Naive thymus-derived CD4-positive, alpha-beta T cell (primary cell): ENCODE measurements around the gene PBX3. TPM values are rescaled to one million over a fixed set of nuclear protein-coding genes. Genes with fewer than 3 reads are reported as not detected.

ENCODE experiments used
- ATAC-seq: fragments of 150-1000 bp; cut with Tn5 transposase; 2 replicates; pipeline ENCODE4 v1.10.0; 2021; ENCODE audit warnings: mild to moderate bottlenecking, moderate library complexity
- CTCF ChIA-PET: fragments of 350-600 bp; sonication (Branson Sonifier 250); formaldehyde crosslinking; loops from one replicate; lab custom pipeline; 2021; ENCODE audit warnings: antibody characterized with exemption; lab: Charles Lee
- POLR2A ChIA-PET: fragments of 350-600 bp; sonication (Branson Sonifier 250); formaldehyde crosslinking; loops from one replicate; lab custom pipeline; 2021; ENCODE audit warnings: antibody characterized with exemption, inconsistent platforms; lab: Charles Lee
- DNase-seq, 9 donors: peaks; one replicate each; pipeline versions ENCODE4 v3.0.0 to v3.0.0-alpha.2; 2020 to 2022; ENCODE audit warnings: mixed read lengths in 1 of 9
- H3K27ac ChIP-seq: one replicate; pipeline ENCODE4 v1.7.0; 2013; ENCODE audit warnings: mild to moderate bottlenecking, low read depth, low read length, moderate library complexity
- H3K27me3 ChIP-seq, 2 donors: one replicate each; pipeline ENCODE4 v1.7.0; 2013; ENCODE audit warnings: low read length in 2 of 2, mild to moderate bottlenecking in 2 of 2, moderate library complexity in 2 of 2; ENCODE audit not compliant: control insufficient read depth in 2 of 2, insufficient read depth in 2 of 2
- H3K36me3 ChIP-seq, 3 experiments: 1 replicate in 2 of 3; 2 replicates in 1 of 3; pipeline ENCODE4 v1.7.0; 2013; ENCODE audit warnings: low read length in 3 of 3, mild to moderate bottlenecking in 3 of 3, moderate library complexity in 1 of 3; ENCODE audit not compliant: insufficient read depth in 3 of 3, control insufficient read depth in 2 of 3
- H3K4me1 ChIP-seq, 2 donors: one replicate each; pipeline ENCODE4 v1.7.0; 2013; ENCODE audit warnings: low read length in 2 of 2, mild to moderate bottlenecking in 2 of 2, moderate library complexity in 1 of 2; ENCODE audit not compliant: control insufficient read depth in 2 of 2, insufficient read depth in 2 of 2
- H3K4me3 ChIP-seq: 2 replicates; pipeline ENCODE4 v1.7.0; 2013; ENCODE audit warnings: mild to moderate bottlenecking, low read length
- H3K9me3 ChIP-seq, 3 experiments: 1 replicate in 2 of 3; 2 replicates in 1 of 3; pipeline ENCODE4 v1.7.0; 2013; ENCODE audit warnings: low read length in 3 of 3; ENCODE audit not compliant: control insufficient read depth in 2 of 3
- H3K27ac Mint-ChIP-seq, 9 donors: one replicate each; pipeline ENCODE4 v1.8.0; 2020 to 2022; ENCODE audit warnings: mixed read lengths in 9 of 9, mild to moderate bottlenecking in 8 of 9, moderate library complexity in 5 of 9, inconsistent platforms in 2 of 9
- H3K27me3 Mint-ChIP-seq, 5 donors: one replicate each; pipeline ENCODE4 v1.8.0; 2021 to 2022; ENCODE audit warnings: mixed read lengths in 5 of 5, mild to moderate bottlenecking in 1 of 5
- H3K36me3 Mint-ChIP-seq, 5 donors: one replicate each; pipeline ENCODE4 v1.8.0; 2020 to 2022; ENCODE audit warnings: mixed read lengths in 5 of 5, mild to moderate bottlenecking in 3 of 5, inconsistent platforms in 1 of 5
- H3K4me1 Mint-ChIP-seq, 7 donors: one replicate each; pipeline ENCODE4 v1.8.0; 2020 to 2022; ENCODE audit warnings: mixed read lengths in 7 of 7, mild to moderate bottlenecking in 3 of 7, inconsistent platforms in 1 of 7
- H3K4me3 Mint-ChIP-seq, 10 donors: one replicate each; pipeline ENCODE4 v1.8.0; 2020 to 2022; ENCODE audit warnings: mild to moderate bottlenecking in 10 of 10, mixed read lengths in 10 of 10, moderate library complexity in 6 of 10, inconsistent platforms in 2 of 10
- H3K9me3 Mint-ChIP-seq, 11 donors: one replicate each; pipeline ENCODE4 v1.8.0; 2020 to 2022; ENCODE audit warnings: mixed read lengths in 11 of 11, mild to moderate bottlenecking in 4 of 11, inconsistent platforms in 1 of 11, moderate library complexity in 1 of 11
- intact Hi-C, 2 donors: fragments of 100-400 bp; cut with micrococcal nuclease; formaldehyde crosslinking; loops; one replicate each; pipeline ENCODE4 v1.15.1; 2023
- polyA plus RNA-seq, 2 donors: library from polyadenylated mRNA; unstranded; fragments of 300-500 nt; fragmentation: Illumina TruSeq; gene quantifications; one replicate each; pipeline ENCODE4 v1.2.3, GENCODE V29; 2021
- total RNA-seq, 6 experiments: library from RNA in 5 of 6; stranded (reverse) in 5 of 6; gene quantifications; 1 replicate in 5 of 6; 2 replicates in 1 of 6; pipeline ENCODE4 v1.2.3 and lab custom pipeline; 2021 to 2026

Gene PBX3
- total and polyA plus RNA-seq, 7 experiments from 2014 or later: 3.6 to 38.1 (median 18.9) TPM

GRCh38 chr9:125986966-125987365 is 239.8 kb downstream of the PBX3 start:
- H3K27ac ChIP-seq: no peak overlapping the region
- DNase-seq: no peak

GRCh38 chr9:125987420-125987819 is 240.2 kb downstream of the PBX3 start:
- ChIA-PET POLR2A (no interaction called here), CTCF (no interaction called here)
- no peak for DNase-seq
- intact Hi-C loops: no loop called here
- Mint-ChIP-seq H3K36me3 (no peaks in the 10 kb centered on the region), H3K4me1 (peaks cover 0 to 2% (median 0%) of the 10 kb centered on the region in 7 donors), H3K27ac (no peak overlapping the region), H3K9me3 (peaks cover 0 to 4% (median 0%) of the 10 kb centered on the region in 11 donors), H3K4me3 (no peak overlapping the region), H3K27me3 (peaks cover 1 to 12% (median 6%) of the 10 kb centered on the region in 5 donors)
- H3K4me3 ChIP-seq: no peak overlapping the region
- H3K9me3 ChIP-seq: no peaks in the 10 kb centered on the region
- H3K4me1 ChIP-seq: no peaks in the 10 kb centered on the region
- H3K36me3 ChIP-seq: no peaks in the 10 kb centered on the region
- no peaks in the 10 kb centered on the region for H3K27me3 ChIP-seq
- no peak overlapping the region for H3K27ac ChIP-seq
- ATAC-seq: no peak

More at GRCh38 chr9:125986966-125987365, 239.8 kb downstream of the PBX3 start:
- H3K9me3 ChIP-seq: no peaks in the 10 kb centered on the region
- no peak for ATAC-seq
- Mint-ChIP-seq H3K27ac (no peak overlapping the region), H3K9me3 (peaks cover 0 to 4% (median 3%) of the 10 kb centered on the region in 11 donors), H3K4me3 (no peak overlapping the region), H3K36me3 (no peaks in the 10 kb centered on the region), H3K27me3 (peaks cover 5 to 15% (median 10%) of the 10 kb centered on the region in 5 donors), H3K4me1 (peaks cover 0 to 2% (median 0%) of the 10 kb centered on the region in 7 donors)
- no peak overlapping the region for H3K4me3 ChIP-seq
- ChIA-PET CTCF (no interaction called here), POLR2A (no interaction called here)
- intact Hi-C loops: no loop called here
- no peaks in the 10 kb centered on the region for H3K36me3 ChIP-seq
- no peaks in the 10 kb centered on the region for H3K27me3 ChIP-seq
- no peaks in the 10 kb centered on the region for H3K4me1 ChIP-seq

- H3K4me1 ChIP-seq: no peaks in the 10 kb centered on the region
- no peaks in the 10 kb centered on the region for H3K36me3 ChIP-seq
- Mint-ChIP-seq H3K27ac (no peak overlapping the region), H3K4me1 (peaks cover 0 to 2% (median 0%) of the 10 kb centered on the region in 7 donors), H3K27me3 (peaks cover 0 to 6% (median 4%) of the 10 kb centered on the region in 5 donors), H3K36me3 (no peaks in the 10 kb centered on the region), H3K4me3 (no peak overlapping the region), H3K9me3 (peaks cover 0 to 4% (median 0%) of the 10 kb centered on the region in 11 donors)
- DNase-seq (no peak), ATAC-seq (no peak)
- no peaks in the 10 kb centered on the region for H3K9me3 ChIP-seq
- H3K4me3 ChIP-seq: no peak overlapping the region
- intact Hi-C loops: no loop called here
- POLR2A ChIA-PET: no interaction called here
- no peak overlapping the region for H3K27ac ChIP-seq
- CTCF ChIA-PET: no interaction called here
- H3K27me3 ChIP-seq: no peaks in the 10 kb centered on the region
Observed at GRCh38 chr9:125988479-125989050, 241.4 kb downstream of the PBX3 start.

GRCh38 chr9:125989090-125989501 is 241.9 kb downstream of the PBX3 start:
- peaks cover 0 to 2% (median 0%) of the 10 kb centered on the region in 7 donors for H3K4me1 Mint-ChIP-seq
- no peak for DNase-seq

GRCh38 chr9:125989524-125990180 is 242.5 kb downstream of the PBX3 start:
- Mint-ChIP-seq H3K36me3 (no peaks in the 10 kb centered on the region), H3K9me3 (peaks cover 0 to 4% (median 0%) of the 10 kb centered on the region in 11 donors), H3K4me3 (no peak overlapping the region), H3K27me3 (no peaks in the 10 kb centered on the region), H3K4me1 (peaks cover 0 to 2% (median 0%) of the 10 kb centered on the region in 7 donors), H3K27ac (no peak overlapping the region)
- Histone ChIP-seq H3K27ac (no peak overlapping the region), H3K27me3 (no peaks in the 10 kb centered on the region), H3K4me3 (no peak overlapping the region), H3K36me3 (no peaks in the 10 kb centered on the region), H3K4me1 (no peaks in the 10 kb centered on the region), H3K9me3 (no peaks in the 10 kb centered on the region)
- intact Hi-C loops: no loop called here
- DNase-seq: no peak
- ChIA-PET CTCF (no interaction called here), POLR2A (no interaction called here)
- ATAC-seq: no peak

More at GRCh38 chr9:125989090-125989501, 241.9 kb downstream of the PBX3 start:
- H3K9me3 ChIP-seq: no peaks in the 10 kb centered on the region
- intact Hi-C loops: no loop called here
- no peak overlapping the region for H3K27ac ChIP-seq
- H3K4me3 ChIP-seq: no peak overlapping the region
- CTCF ChIA-PET: no interaction called here
- no peaks in the 10 kb centered on the region for H3K27me3 ChIP-seq
- Mint-ChIP-seq H3K4me3 (no peak overlapping the region), H3K36me3 (no peaks in the 10 kb centered on the region), H3K27ac (no peak overlapping the region), H3K9me3 (peaks cover 0 to 4% (median 0%) of the 10 kb centered on the region in 11 donors), H3K27me3 (peaks cover 0 to under 1% (median 0%) of the 10 kb centered on the region in 5 donors)
- no peaks in the 10 kb centered on the region for H3K36me3 ChIP-seq
- POLR2A ChIA-PET: no interaction called here
- no peaks in the 10 kb centered on the region for H3K4me1 ChIP-seq
- ATAC-seq: no peak

- CTCF ChIA-PET: no interaction called here
- Mint-ChIP-seq H3K36me3 (no peaks in the 10 kb centered on the region), H3K9me3 (peaks cover 0 to under 1% (median 0%) of the 10 kb centered on the region in 11 donors), H3K4me3 (no peak overlapping the region), H3K27me3 (no peaks in the 10 kb centered on the region), H3K4me1 (peaks cover 0 to 2% (median 0%) of the 10 kb centered on the region in 7 donors), H3K27ac (no peak overlapping the region)
- intact Hi-C loops: no loop called here
- no peaks in the 10 kb centered on the region for H3K4me1 ChIP-seq
- DNase-seq: no peak
- no peaks in the 10 kb centered on the region for H3K9me3 ChIP-seq
- POLR2A ChIA-PET: no interaction called here
- H3K27me3 ChIP-seq: no peaks in the 10 kb centered on the region
- no peak overlapping the region for H3K4me3 ChIP-seq
- H3K27ac ChIP-seq: no peak overlapping the region
- no peaks in the 10 kb centered on the region for H3K36me3 ChIP-seq
- no peak for ATAC-seq
Observed at GRCh38 chr9:125990186-125990792, 243.1 kb downstream of the PBX3 start.
